ENCODE measurements around the gene PIGU.

DNA sequence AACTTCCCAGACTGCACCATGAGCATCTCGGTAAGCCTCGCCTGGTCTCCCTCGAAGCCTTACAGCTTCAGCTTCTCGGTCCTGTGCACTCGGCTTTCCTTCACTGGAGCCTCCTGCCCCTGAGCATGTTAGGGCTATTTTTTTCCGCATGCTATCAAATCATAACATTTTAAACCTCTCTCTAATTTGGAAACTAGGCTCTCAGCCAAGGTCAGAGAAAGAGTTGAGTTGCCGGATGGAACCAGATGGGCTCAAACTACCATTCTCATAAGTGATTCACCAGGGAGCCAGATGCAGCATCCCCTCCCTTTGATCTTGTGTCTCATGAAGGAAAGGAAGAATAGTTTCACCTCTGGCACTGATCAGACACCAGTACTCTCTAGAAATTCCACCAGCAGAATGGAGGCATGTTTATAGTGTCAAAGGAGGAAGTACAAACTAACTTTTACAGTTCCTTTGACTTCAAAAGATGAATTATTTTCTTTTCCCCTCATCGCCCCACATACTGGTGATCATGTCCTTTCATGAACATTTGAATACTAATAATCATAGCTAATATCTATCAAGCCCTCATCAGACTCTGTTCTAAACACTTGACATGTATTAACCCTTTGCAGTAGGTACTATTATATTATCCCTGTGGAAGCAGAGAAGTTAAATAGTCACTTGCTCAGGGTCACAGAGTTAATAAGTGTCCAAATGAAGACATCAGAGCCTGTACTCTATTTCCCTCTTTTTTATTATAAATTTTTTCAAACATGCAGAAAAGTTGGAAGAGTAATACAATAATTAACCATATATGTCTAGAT lies 71.7 kb downstream of the PIGU start:
- peak; percentile 41; the same call in 1 of the 2 replicates for TF ChIP-seq FOXK1 (CRISPR knock-in tag; IDR thresholded peaks at IDR 0.05; ENCODE audit: borderline replicate concordance, low read depth)
- TF ChIP-seq EZH2 (conservative IDR thresholded peaks at IDR 0.05; ENCODE audit: low read depth, low read length): no peak
- TF ChIP-seq HNRNPUL1 (IDR thresholded peaks at IDR 0.05; ENCODE audit: low read depth, low read length): no peak
- no peak for TF ChIP-seq NRL (CRISPR knock-in tag; IDR thresholded peaks at IDR 0.05; ENCODE audit: borderline replicate concordance)
